GM19372 (cell line): ENCODE data around the gene MAFG.

Experiments
- ATAC-seq: cut with Tn5 transposase; IDR thresholded peaks from one replicate; pipeline ENCODE4 v1.9.1; 2021; ENCODE audit warnings: mild to moderate bottlenecking, low read depth, moderate library complexity; ENCODE audit not compliant: unreplicated experiment

MAFG gene

DNA sequence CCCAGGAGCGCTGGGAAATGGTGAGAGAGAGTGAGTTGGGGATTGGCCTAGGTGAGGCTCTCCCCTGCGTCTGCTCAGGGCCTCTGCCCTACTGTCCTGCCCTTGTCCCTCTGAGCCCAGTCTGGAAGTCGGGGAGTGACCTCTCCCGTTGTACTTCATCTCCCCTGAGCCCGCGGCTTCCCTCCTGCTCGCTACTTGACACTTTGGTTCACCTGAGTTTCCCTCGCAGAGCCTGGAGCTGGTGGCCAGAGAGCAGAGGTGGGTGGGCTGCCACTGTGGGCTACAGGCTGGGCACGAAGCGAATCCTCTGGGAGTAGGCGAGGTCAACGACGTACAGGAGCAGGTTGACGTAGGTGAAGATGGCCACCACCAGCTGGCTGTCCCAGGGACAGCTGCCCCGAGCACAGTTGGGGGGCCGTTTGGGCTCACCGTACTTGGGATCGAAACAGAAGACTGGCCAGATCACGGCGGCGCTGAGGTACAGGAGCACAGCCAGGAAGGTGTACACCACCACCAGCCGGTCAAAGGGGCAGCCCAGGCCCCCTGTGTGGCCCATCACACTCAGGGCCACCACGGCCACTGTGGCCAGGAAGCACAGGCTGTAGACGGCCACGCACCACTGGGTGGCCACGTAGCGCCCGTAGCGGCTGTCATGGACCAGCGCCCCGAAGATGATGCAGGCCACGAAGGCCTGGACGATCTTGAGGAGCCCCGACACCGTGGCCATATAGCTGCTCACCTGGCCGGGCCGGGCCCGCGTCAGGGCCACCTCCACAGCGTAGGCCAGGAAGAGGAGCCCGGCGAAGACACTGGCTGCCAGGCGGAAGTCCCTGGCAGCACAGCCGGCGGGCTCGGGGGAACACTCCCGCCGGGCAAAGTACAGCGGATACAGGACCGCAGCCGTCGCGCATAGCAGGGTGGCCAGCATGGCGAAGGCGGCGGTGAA, 13.3 kb upstream of the MAFG start:
- no peak for ATAC-seq

DNA sequence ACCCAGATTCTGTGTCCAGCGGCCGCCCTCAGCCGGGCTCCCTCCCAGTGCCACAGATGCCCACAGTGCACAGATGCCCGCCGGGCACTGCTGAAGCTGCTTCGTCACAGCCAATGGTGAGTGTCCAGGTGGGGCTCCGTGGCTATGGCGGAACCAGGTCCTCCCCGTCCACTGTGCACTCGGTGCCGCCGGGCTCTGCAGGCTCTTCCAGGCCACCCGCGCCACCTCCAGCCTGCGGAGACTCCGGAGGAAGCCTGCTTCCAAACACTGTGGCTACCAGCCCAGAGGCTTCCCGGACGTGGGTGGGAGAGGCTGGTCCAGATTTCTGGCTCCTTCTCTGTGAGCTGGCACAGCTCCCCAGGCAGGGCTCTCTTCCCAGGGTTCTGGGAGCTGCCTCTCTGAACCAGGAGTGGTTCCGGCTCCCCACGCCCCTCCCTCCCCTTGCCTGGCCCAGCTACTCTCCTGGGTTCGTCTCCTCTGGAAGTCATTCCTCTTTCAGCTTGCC, 12.4 kb upstream of the MAFG start:
- ATAC-seq, result no peak

DNA sequence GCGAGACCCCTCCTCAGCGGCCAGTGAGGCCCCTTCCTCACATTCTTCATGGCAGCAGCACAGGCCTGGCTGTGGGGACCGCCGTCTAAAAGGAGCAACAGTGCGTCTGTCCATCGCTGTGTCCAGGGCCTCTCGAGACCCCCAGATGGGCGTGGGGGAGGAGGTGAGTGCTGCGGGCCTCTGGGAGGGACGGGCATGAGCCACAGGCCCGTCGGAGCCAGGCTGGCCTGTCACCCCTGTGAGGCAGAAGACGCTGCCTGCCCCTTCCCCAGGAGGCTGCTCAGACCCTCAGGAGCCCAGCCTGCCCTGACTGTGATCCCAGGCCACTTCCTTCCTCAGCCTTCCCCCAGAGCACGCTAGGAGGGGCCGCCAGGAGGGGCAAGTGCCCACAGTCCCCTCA, 11.7 kb upstream of the MAFG start:
- no peak for ATAC-seq

DNA sequence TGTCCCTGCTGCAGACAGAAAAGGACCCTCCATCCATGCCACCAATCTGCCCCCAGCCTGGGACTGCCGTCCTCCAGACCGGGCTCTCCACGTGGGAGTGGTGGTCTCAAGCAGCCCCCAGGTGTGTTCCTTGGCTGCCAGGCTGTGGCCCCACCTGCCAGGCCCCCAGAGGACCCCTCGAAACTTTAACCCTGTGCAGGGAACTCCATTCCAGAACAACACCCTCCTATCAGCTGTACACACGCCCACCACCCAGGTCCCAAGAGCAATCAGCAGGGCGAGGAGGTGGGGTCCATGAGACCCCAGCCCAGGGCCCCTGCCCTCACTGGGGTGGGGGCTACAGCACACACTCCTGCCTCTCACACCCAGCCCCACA, 8.2 kb upstream of the MAFG start:
- ATAC-seq, result no peak

DNA sequence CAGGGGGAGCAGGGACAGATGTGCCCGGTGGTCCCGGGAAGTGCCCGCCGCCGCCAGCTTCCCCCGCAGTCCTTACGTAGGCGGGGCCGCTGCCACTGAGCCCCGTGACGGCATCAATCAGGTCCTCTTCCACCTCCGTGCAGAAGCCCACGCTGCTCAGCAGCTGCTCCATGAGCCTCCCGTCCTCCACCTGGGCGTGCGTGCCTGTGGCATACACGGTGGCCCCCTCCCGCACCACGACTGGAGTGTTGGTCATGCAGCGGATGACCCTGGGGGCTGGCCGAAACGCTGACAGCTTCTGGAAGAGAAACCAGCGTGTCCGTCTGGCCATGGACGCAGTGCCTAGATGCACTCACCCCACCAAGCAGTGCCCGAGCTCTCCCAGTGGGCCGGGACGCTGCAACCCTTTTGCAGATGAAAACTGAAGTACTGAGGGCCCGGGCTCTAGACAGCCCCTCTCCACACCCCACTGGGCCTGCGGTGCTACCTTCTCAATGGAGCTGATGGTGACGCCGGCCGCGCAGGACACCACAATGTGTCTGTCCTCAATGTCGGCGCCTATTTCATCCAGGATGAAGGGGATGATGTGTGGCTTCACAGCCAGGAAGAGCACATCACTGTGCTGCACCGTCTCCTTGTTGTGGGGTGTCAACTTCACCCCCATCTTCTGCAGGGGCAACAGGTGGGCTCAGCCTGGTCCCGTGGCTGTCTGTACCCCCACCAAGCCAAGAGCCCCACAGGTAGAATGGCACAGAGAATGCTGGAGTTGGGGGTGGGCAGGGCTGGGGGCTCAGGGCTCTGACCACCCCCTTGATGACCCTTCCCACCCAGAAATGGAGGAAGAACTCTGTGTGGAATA, 7.5 kb upstream of the MAFG start:
- ATAC-seq, result no peak

DNA sequence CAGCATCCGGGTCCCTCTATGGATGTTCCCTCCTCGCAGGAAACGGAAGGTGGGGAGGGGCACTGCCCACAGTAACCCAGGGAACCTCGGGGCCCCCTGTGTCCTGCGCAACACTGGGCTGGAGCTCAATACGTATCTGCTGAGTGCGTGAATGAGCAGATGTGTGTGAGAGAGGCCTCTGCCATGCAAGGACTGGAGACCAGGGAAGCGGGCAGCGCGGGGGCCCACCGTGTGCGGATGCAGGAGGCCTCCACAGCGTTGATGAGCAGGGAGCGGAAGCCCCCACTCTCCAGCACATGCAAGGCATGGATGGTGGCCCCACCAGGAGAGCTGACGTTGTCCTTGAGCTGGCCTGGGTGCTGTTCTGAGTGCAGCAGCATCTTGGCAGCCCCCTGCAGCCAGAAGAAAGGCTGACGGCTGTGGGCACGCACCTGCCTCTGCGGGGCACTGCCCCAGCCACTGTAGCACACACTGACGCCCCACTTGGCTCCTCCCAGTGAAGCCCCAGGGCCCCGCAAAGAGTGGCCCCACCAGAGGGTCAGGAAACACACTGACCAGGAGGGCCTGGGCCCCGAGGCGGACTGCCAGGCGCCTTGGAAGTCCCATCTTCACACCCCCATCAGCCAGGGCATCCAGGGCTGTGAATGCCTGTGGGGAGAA, 6.7 kb upstream of the MAFG start:
- ATAC-seq, result no peak

DNA sequence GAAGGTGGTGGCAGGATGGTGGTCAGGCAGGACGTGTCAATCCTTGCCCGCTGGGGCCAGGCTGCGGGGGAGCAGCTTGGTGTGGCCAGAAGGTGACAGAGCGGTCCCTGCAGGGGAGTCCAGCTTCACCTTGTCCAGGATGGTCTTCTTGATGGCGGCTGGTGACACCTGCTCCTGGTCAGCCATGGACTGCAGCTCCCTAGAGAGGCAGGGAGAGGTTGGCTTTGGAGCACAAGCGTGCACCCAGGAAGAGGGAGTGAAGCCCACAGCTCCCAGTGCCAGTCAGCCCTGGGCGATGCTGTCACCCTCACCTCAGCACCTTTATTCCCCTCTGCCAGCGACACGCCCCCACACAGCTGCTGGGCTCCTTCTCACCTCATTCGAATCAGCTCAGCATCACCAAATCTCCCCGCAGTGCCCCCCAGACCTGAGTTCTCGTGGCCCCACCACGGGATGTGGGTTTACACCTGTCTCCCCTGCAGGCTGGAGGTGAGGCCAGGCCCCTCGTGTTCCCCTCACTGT, 5.7 kb upstream of the MAFG start:
- ATAC-seq, result no peak

DNA sequence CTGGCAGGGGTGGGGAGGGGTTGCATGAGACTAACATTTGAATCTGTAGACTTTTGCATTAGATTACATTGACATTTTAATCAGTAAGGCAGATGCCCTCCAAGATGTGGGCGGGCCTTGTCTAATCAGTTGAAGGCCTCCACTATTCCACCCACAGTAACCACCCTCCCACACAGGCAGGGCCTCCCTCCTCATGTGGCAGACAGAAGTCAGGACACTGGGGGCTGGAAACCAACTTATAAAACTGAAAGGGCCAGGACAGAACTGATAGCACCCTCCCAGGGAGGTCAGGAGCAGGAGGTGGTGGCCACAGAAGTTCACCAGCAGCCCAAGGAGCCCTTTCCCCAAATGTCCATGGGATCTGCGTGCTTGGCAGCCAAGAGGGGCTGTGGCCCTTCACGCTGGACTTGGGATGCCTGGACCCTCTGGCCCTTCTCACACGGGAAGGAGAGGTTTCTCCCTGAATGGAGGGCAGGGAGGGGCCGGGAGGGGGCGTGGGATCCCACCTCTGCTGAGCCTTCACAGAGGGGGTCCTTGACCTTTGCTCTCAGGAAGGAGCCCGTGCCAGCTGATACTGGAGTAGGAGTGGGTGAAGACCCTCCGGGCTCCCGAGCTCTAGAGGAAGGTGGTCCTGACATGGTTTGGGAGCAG, 4.9 kb upstream of the MAFG start:
- ATAC-seq, result no peak

DNA sequence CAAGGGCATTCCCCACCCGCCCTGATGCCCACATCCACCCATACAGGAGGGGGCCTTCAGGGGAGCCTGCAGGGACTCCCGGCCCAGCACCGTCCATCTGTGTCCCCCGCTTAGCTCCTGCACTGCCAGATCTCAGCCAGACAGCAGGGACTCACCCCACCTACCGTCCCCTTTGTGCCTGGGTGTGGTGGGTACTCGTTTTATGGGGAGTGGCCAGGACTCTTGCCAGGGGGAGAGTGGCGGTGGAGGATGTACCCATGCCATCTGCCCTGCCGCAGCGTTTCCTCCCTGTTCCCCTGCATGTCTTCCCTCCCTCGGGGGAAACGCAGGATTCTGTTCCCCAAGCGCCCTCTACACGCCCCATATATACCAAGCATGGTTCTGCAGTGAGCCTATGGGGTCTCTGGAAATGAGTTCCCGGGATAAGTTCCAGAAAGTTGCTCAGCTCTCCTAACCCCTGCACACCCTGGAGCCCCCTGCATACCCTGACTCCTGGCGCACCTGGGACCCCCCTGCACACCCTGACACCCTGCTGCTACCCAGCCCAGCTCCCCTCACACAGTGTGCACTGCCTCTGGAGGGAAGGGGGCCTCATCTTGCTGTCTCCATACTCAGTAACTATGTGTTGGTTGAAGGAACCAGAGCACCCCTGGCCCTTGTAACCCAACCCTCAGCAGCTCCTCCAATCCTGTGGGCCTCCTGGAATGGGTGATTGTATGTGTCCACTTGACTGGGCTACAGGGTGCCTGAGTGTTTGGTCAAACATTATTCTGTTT, 4.2 kb upstream of the MAFG start:
- no peak for ATAC-seq

DNA sequence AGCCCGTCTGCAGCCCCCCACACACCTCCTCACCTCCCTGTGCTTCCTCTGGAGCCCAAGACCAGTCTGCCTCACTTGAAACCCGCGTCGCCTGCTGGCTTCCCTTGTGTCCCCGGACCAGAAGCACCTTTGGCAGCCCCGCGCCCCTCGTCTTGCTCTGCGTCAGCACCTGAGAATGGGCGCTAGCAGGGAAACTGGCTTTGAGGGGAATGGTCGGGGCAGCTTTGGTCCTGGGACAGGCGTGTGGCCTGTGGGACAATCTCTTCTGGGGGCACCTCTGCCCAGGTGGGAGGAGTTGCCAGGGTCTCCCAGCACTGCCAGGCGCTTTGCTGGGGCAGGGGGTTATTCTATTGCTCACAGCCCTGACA, 3.6 kb upstream of the MAFG start:
- no peak for ATAC-seq

DNA sequence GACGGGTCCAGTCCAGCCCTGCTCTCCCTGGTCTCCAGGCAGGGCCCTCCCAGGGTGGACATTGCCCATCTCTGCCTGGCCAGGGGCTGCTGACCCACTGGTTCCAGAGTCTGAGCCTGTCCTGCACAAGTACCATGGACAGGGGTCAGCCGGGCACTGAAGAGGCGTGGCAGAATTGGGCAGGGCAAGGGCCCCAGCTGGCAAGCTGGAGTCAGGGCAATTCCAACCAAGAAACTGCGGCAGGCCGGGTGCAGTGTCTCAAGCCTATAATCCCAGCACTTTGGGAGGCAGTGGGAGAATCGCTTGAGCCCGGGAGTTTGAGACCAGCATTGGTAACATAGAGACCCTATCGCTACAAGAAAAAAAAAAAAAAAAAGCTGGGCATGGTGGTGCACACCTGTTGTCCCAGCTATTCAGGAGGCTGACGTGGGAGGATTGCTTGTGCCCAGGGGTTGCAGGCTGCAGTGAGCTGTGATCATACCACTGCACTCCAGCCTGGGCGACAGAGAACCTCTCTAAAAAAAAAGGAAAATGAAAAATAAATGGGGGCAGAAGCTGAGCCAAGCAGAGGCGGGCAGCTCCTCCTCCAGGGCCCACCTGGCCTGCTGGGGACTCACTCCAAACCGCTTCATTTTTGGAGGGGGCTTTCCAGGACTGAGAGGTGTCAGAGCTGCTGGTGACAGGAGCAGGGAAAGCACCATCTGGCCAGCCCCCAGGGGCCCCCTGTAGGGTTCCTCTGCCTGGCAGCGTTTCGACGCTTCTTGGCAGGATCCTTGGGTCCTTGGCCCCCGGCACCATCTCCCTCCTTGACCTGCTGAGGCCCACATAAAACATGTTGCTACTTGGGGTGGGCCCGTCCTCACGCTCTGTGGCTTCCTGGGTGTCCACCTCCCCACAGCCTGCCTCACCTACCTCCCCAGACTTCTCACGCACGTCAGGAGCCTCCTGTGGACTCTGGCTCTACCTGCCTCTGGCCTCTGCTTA, 2.9 kb upstream of the MAFG start:
- no peak for ATAC-seq

DNA sequence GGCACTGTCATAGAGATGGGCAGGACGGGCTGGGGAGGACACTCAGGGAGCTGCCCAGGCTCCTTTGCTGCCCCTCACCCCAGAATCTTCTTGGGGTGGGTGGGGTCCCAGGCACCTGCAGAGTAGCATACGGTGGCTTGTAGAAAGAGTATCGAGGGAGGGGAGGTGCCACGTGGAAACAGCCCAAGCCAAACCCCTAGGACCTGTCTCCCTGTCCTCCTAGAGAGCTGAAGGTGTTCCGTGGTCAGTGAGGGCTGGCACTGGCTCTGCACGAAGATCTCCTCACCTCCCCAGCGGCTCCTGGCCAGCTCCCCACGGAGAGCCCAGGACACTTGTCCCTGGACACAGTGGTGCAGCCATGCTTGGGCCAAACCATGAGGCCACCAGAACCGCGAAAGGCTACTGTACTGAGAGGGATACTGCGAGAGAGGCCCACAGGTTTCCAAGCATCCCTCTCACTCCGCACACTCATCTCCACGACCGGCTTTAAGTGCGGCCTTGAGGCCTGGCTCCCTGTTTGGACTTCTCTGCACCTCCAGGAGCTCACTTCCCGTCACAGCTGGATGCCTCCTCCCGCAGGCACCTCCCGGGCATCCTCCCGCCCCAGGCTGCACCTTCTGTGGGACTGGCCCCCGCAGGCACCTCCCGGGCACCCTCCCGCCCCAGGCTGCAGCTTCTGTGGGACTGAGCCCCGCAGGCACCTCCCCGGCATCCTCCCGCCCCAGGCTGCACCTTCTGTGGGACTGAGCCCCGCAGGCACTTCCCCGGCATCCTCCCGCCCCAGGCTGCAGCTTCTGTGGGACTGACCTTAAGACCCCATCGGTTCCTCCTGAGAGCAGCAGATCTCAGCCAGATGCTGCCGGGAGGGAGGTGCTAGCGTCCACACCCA, 2.0 kb upstream of the MAFG start:
- ATAC-seq, result no peak

DNA sequence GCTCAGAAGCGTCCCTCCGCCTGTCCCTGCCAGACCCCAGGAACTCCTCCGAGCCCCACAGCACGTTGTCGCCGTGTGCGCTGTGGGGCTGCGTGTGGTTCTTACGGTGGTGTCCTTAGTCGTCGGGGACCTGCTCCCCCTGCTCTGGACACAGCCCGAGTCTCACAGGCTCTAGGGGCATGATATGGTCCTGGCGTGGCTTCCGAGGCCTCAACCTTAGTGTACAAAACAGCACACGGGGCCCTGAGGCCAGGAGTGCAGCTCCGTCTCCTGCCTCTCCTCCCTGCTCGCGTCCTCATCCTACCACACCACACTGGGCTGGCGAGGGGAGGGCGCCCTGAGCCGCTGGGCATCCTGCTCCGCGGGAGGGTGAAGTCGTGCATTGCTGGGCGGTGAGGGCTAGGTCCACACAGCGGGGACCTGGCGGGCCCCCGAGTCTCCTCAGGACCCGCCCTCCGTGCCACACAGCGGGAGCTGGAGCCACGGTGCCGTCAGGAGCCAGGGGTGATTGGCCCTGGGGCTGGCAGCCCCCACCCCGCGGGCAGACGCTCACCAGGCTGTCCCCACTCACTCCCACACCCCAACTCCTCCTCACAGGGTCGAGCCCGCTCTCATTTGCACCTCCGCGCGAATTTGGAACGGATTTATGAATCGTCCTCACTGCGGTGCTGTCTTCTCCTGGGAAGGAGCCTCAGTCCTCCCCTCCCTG, 1.2 kb upstream of the MAFG start:
- no peak for ATAC-seq

DNA sequence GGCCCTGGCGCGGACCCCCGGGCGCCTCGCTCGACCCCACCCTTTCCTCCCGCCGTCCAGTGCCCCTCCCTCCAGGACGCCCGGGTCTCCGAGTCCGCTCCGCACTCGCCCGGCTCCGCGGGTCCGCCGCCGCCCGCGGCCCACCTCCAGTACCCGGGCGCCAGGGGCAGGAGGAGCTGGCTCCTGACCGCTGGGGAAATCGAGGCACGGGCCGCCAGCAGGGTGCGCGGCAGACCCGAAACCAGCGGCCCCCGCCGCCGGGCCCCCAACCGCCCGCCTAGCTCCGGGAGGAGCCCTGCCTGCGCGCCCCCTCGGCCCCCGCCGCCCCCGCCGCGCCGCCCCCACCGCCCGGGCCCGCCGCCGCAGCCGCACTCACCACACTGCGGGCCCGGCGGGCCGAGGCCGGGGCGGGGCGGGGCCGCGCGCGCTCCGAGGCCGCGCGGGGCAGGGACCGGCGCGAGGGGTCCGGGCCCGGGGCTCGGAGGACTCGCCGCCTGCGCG, 333 bp downstream of the MAFG start:
- peak; percentile 15 for ATAC-seq

DNA sequence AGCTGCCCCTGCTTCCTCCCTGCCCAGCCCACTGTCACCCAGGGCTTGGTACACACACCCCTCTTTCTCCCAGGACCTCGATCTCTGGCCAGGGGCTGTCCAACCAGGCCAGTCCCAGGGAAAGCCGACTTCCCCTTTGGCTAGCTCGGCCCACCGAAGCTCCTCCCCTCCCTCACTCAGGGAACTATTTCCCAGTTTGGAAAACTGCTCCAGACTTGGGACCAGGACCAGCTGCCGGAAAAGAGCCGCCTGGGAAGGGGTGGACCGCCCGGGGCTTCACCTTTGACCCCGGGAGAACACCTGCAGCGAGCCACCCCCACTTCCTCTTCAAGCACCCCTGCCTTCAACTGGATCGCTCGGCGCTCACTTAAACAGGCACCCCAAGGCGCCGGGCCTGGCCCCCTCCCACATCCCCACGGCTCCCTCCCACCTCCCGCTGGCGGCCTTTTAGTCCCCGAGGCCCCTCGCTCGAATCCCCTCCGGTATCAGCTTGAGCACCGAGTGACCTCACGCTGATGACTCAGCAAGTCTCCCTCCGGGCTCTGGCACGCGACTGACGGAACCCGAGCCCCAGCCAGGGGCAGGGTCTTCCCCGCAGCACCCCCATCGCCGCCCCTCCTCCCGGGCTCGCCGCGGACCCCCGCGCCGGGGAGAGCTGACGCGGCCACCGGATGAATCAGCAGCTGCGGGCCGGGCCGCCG, 934 bp downstream of the MAFG start:
- ATAC-seq, result peak; percentile 14

DNA sequence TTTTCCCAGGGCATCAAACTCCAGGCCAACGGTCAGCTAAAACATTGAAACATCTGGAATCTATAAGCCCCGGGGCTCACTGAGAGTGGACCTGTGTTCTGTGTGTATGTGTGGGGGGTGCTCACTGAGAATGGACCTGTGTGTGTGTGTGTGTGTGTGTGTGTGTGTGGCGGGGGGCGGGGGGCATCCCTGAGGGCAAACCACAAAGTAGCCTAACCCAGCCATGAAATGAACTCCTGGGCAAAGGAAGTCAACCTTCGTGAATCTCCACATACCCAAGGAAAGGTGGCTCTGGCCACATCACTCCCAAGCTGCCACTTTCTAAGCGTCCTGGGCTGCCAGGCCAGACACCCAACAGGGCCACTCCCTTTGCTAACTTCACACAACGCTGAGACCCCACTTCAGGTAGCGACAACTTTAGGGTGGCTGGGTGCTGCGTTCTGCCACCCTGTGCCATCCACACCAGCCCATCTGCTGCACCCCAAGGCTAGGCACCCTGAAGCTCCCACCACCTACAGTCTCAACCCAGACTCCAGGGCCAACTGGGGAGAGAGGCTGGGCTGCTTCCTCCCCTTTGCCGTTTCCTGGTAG, 1.6 kb downstream of the MAFG start:
- ATAC-seq, result no peak
